Measurements from ENCODE around the gene ZNF441.

The ZNF441 gene

GRCh38 chr19:11763117-11763516 is 3.7 kb upstream of the ZNF441 start:
- H2AFZ ChIP-seq (ENCODE audit: low read depth, low read length, severe bottlenecking), result no peak overlapping the region
- H3K27me3 ChIP-seq (ENCODE audit: low read length), result no peaks in the 10 kb centered on the region
- H3K9ac ChIP-seq (ENCODE audit: low read length), result no peak overlapping the region
- no peaks in the 10 kb centered on the region for H3K36me3 ChIP-seq (ENCODE audit: low read length)
- TF ChIP-seq CTCF (IDR thresholded peaks at IDR 0.05; ENCODE audit: insufficient read depth, low read length, poor library complexity, severe bottlenecking), result no peak
- TF ChIP-seq EZH2phosphoT487 (conservative IDR thresholded peaks at IDR 0.05; ENCODE audit: low read length), result no peak
- no peak overlapping the region for H3K27ac ChIP-seq (ENCODE audit: low read depth, low read length)
- H3K4me3 ChIP-seq (ENCODE audit: insufficient read depth, low read length, poor library complexity, severe bottlenecking), result no peak overlapping the region
- H3F3A ChIP-seq (ENCODE audit: insufficient read depth), result no peaks in the 10 kb centered on the region
- H3K79me2 ChIP-seq (ENCODE audit: insufficient read depth, low read length), result peaks cover 11% of the 10 kb centered on the region
- H3K4me2 ChIP-seq (ENCODE audit: low read depth, low read length, poor library complexity, severe bottlenecking), result peak overlapping the region; percentile 32
- no peaks in the 10 kb centered on the region for H3K9me3 ChIP-seq (ENCODE audit: insufficient read depth, low read length)
- no peaks in the 10 kb centered on the region for H4K20me1 ChIP-seq (ENCODE audit: low read depth, low read length)
- no peaks in the 10 kb centered on the region for H3K9me2 ChIP-seq (replicated peaks; ENCODE audit: insufficient read depth, low read length)

GRCh38 chr19:11763611-11764010 is 3.2 kb upstream of the ZNF441 start:
- no peaks in the 10 kb centered on the region for H3K9me3 ChIP-seq (ENCODE audit: insufficient read depth, low read length)
- H4K20me1 ChIP-seq (ENCODE audit: low read depth, low read length), result no peaks in the 10 kb centered on the region
- H3F3A ChIP-seq (ENCODE audit: insufficient read depth), result no peaks in the 10 kb centered on the region
- H2AFZ ChIP-seq (ENCODE audit: low read depth, low read length, severe bottlenecking), result no peak overlapping the region
- TF ChIP-seq EZH2phosphoT487 (conservative IDR thresholded peaks at IDR 0.05; ENCODE audit: low read length), result no peak
- TF ChIP-seq CTCF (IDR thresholded peaks at IDR 0.05; ENCODE audit: insufficient read depth, low read length, poor library complexity, severe bottlenecking), result no peak
- H3K9me2 ChIP-seq (replicated peaks; ENCODE audit: insufficient read depth, low read length), result no peaks in the 10 kb centered on the region
- H3K36me3 ChIP-seq (ENCODE audit: low read length), result no peaks in the 10 kb centered on the region
- H3K9ac ChIP-seq (ENCODE audit: low read length), result no peak overlapping the region
- H3K4me3 ChIP-seq (ENCODE audit: insufficient read depth, low read length, poor library complexity, severe bottlenecking), result no peak overlapping the region
- H3K4me2 ChIP-seq (ENCODE audit: low read depth, low read length, poor library complexity, severe bottlenecking), result no peak overlapping the region
- H3K27me3 ChIP-seq (ENCODE audit: low read length), result no peaks in the 10 kb centered on the region
- no peak overlapping the region for H3K27ac ChIP-seq (ENCODE audit: low read depth, low read length)
- peaks cover 16% of the 10 kb centered on the region for H3K79me2 ChIP-seq (ENCODE audit: insufficient read depth, low read length)

GRCh38 chr19:11767633-11768133 is 883 bp downstream of the ZNF441 start:
- peaks cover 41% of the 10 kb centered on the region for H3K79me2 ChIP-seq (ENCODE audit: insufficient read depth, low read length)
- peaks cover 8% of the 10 kb centered on the region for H3K36me3 ChIP-seq (ENCODE audit: low read length)
- TF ChIP-seq CTCF (IDR thresholded peaks at IDR 0.05; ENCODE audit: insufficient read depth, low read length, poor library complexity, severe bottlenecking), result no peak
- no peak for TF ChIP-seq EZH2phosphoT487 (conservative IDR thresholded peaks at IDR 0.05; ENCODE audit: low read length)
- H3K9me2 ChIP-seq (replicated peaks; ENCODE audit: insufficient read depth, low read length), result no peaks in the 10 kb centered on the region
- H3K9ac ChIP-seq (ENCODE audit: low read length), result peak overlapping the region; percentile 91
- H3K4me3 ChIP-seq (ENCODE audit: insufficient read depth, low read length, poor library complexity, severe bottlenecking), result peak overlapping the region; percentile 88
- H3F3A ChIP-seq (ENCODE audit: insufficient read depth), result no peaks in the 10 kb centered on the region
- no peaks in the 10 kb centered on the region for H3K27me3 ChIP-seq (ENCODE audit: low read length)
- H4K20me1 ChIP-seq (ENCODE audit: low read depth, low read length), result no peaks in the 10 kb centered on the region
- 0 out of 2 replicates have a peak, but pooled peaks cover 7% of the 10 kb centered on the region for H3K9me3 ChIP-seq (ENCODE audit: insufficient read depth, low read length)
- H2AFZ ChIP-seq (ENCODE audit: low read depth, low read length, severe bottlenecking), result peak overlapping the region; percentile 100
- peak overlapping the region; percentile 63 for H3K4me2 ChIP-seq (ENCODE audit: low read depth, low read length, poor library complexity, severe bottlenecking)
- peak overlapping the region; percentile 55 for H3K27ac ChIP-seq (ENCODE audit: low read depth, low read length)
